ENCODE results near the gene DIAPH1. TPM values are rescaled to one million over a fixed set of nuclear protein-coding genes. Genes with fewer than 3 reads are reported as not detected.
A peak's percentile ranks its signal among the peaks of the same experiment; 100 is the strongest.
"Not testable (repeated sequence)": the region's sequence is repeated elsewhere in the genome, so short reads cannot be mapped to it uniquely, and the experiment has no call there.

Gene DIAPH1
- total RNA-seq, 1 experiment from 2014 or later = 31.2 TPM

GRCh38 chr5:141609921-141610320 is 8.9 kb downstream of the DIAPH1 start:
- H3K4me3 ChIP-seq (ENCODE audit: insufficient read depth, low read depth, low read length); DNase-seq; H3K27me3 ChIP-seq (ENCODE audit: control insufficient read depth, insufficient read depth, low read length); H3K36me3 ChIP-seq (replicated peaks; ENCODE audit: control insufficient read depth, insufficient read depth, low read length): not testable (repeated sequence)

- no peak for DNase-seq
- no peaks in the 10 kb centered on the region for H3K36me3 ChIP-seq (replicated peaks; ENCODE audit: control insufficient read depth, insufficient read depth, low read length)
- no peak overlapping the region for H3K4me3 ChIP-seq (ENCODE audit: insufficient read depth, low read depth, low read length)
- no peaks in the 10 kb centered on the region for H3K27me3 ChIP-seq (ENCODE audit: control insufficient read depth, insufficient read depth, low read length)
These were observed 9.8 kb downstream of the DIAPH1 start for GRCh38 chr5:141609044-141609443.

GRCh38 chr5:141608557-141608956 is 10.2 kb downstream of the DIAPH1 start:
- H3K27me3 ChIP-seq (ENCODE audit: control insufficient read depth, insufficient read depth, low read length) = no peaks in the 10 kb centered on the region
- DNase-seq = no peak
- H3K4me3 ChIP-seq (ENCODE audit: insufficient read depth, low read depth, low read length) = no peak overlapping the region
- no peaks in the 10 kb centered on the region for H3K36me3 ChIP-seq (replicated peaks; ENCODE audit: control insufficient read depth, insufficient read depth, low read length)

- H3K27me3 ChIP-seq (ENCODE audit: control insufficient read depth, insufficient read depth, low read length) = no peaks in the 10 kb centered on the region
- H3K4me3 ChIP-seq (ENCODE audit: insufficient read depth, low read depth, low read length) = no peak overlapping the region
- no peaks in the 10 kb centered on the region for H3K36me3 ChIP-seq (replicated peaks; ENCODE audit: control insufficient read depth, insufficient read depth, low read length)
- DNase-seq = no peak
These were observed 10.8 kb downstream of the DIAPH1 start for GRCh38 chr5:141608046-141608445.

- no peaks in the 10 kb centered on the region for H3K27me3 ChIP-seq (ENCODE audit: control insufficient read depth, insufficient read depth, low read length)
- no peaks in the 10 kb centered on the region for H3K36me3 ChIP-seq (replicated peaks; ENCODE audit: control insufficient read depth, insufficient read depth, low read length)
- no peak for DNase-seq
- no peak overlapping the region for H3K4me3 ChIP-seq (ENCODE audit: insufficient read depth, low read depth, low read length)
These were observed 13.1 kb downstream of the DIAPH1 start for GRCh38 chr5:141605523-141606277.

- peak; percentile 20 for DNase-seq
- Histone ChIP-seq H3K4me3 (ENCODE audit: insufficient read depth, low read depth, low read length) (no peak overlapping the region), H3K36me3 (replicated peaks; ENCODE audit: control insufficient read depth, insufficient read depth, low read length) (no peaks in the 10 kb centered on the region), H3K27me3 (ENCODE audit: control insufficient read depth, insufficient read depth, low read length) (no peaks in the 10 kb centered on the region)
These were observed 14.7 kb downstream of the DIAPH1 start for GRCh38 chr5:141603923-141604717.

- Histone ChIP-seq H3K36me3 (replicated peaks; ENCODE audit: control insufficient read depth, insufficient read depth, low read length) (no peaks in the 10 kb centered on the region), H3K4me3 (ENCODE audit: insufficient read depth, low read depth, low read length) (no peak overlapping the region)
- no peak for DNase-seq
These were observed 16.2 kb downstream of the DIAPH1 start for GRCh38 chr5:141602606-141603005.

GRCh38 chr5:141598391-141599345 is 20.1 kb downstream of the DIAPH1 start:
- H3K36me3 ChIP-seq (replicated peaks; ENCODE audit: control insufficient read depth, insufficient read depth, low read length) = no peaks in the 10 kb centered on the region
- H3K4me3 ChIP-seq (ENCODE audit: insufficient read depth, low read depth, low read length) = no peak overlapping the region
- no peaks in the 10 kb centered on the region for H3K27me3 ChIP-seq (ENCODE audit: control insufficient read depth, insufficient read depth, low read length)
- DNase-seq = no peak

More at GRCh38 chr5:141602606-141603005, 16.2 kb downstream of the DIAPH1 start:
- no peaks in the 10 kb centered on the region for H3K27me3 ChIP-seq (ENCODE audit: control insufficient read depth, insufficient read depth, low read length)

GRCh38 chr5:141597814-141598213 is 21.0 kb downstream of the DIAPH1 start:
- no peak for DNase-seq
- Histone ChIP-seq H3K27me3 (ENCODE audit: control insufficient read depth, insufficient read depth, low read length) (no peaks in the 10 kb centered on the region), H3K36me3 (replicated peaks; ENCODE audit: control insufficient read depth, insufficient read depth, low read length) (no peaks in the 10 kb centered on the region), H3K4me3 (ENCODE audit: insufficient read depth, low read depth, low read length) (no peak overlapping the region)

- no peak for DNase-seq
- H3K4me3 ChIP-seq (ENCODE audit: insufficient read depth, low read depth, low read length) = no peak overlapping the region
- no peaks in the 10 kb centered on the region for H3K27me3 ChIP-seq (ENCODE audit: control insufficient read depth, insufficient read depth, low read length)
- H3K36me3 ChIP-seq (replicated peaks; ENCODE audit: control insufficient read depth, insufficient read depth, low read length) = no peaks in the 10 kb centered on the region
These were observed 21.4 kb downstream of the DIAPH1 start for GRCh38 chr5:141597394-141597793.

GRCh38 chr5:141596867-141597266 is 21.9 kb downstream of the DIAPH1 start:
- H3K27me3 ChIP-seq (ENCODE audit: control insufficient read depth, insufficient read depth, low read length) = no peaks in the 10 kb centered on the region
- no peak for DNase-seq
- no peaks in the 10 kb centered on the region for H3K36me3 ChIP-seq (replicated peaks; ENCODE audit: control insufficient read depth, insufficient read depth, low read length)
- no peak overlapping the region for H3K4me3 ChIP-seq (ENCODE audit: insufficient read depth, low read depth, low read length)

GRCh38 chr5:141590127-141590526 is 28.7 kb downstream of the DIAPH1 start:
- Histone ChIP-seq H3K4me3 (ENCODE audit: insufficient read depth, low read depth, low read length) (no peak overlapping the region), H3K36me3 (replicated peaks; ENCODE audit: control insufficient read depth, insufficient read depth, low read length) (peaks cover 4% of the 10 kb centered on the region), H3K27me3 (ENCODE audit: control insufficient read depth, insufficient read depth, low read length) (no peaks in the 10 kb centered on the region)
- no peak for DNase-seq

GRCh38 chr5:141586246-141586645 is 32.6 kb downstream of the DIAPH1 start:
- Histone ChIP-seq H3K27me3 (ENCODE audit: control insufficient read depth, insufficient read depth, low read length) (no peaks in the 10 kb centered on the region), H3K36me3 (replicated peaks; ENCODE audit: control insufficient read depth, insufficient read depth, low read length) (peaks cover 13% of the 10 kb centered on the region), H3K4me3 (ENCODE audit: insufficient read depth, low read depth, low read length) (no peak overlapping the region)
- DNase-seq = no peak

GRCh38 chr5:141585594-141585993 is 33.2 kb downstream of the DIAPH1 start:
- no peak for DNase-seq
- peaks cover 13% of the 10 kb centered on the region for H3K36me3 ChIP-seq (replicated peaks; ENCODE audit: control insufficient read depth, insufficient read depth, low read length)
- no peaks in the 10 kb centered on the region for H3K27me3 ChIP-seq (ENCODE audit: control insufficient read depth, insufficient read depth, low read length)
- no peak overlapping the region for H3K4me3 ChIP-seq (ENCODE audit: insufficient read depth, low read depth, low read length)

Measured in H7 (cell line).